H9 (cell line): ENCODE results near the gene CAPN5. TPM values are rescaled to one million over a fixed set of nuclear protein-coding genes. Genes with fewer than 3 reads are reported as not detected.

Experiments used
- DNase-seq: peaks from one replicate; pipeline ENCODE4 v3.0.0-alpha.2; 2017
- H2AFZ ChIP-seq: one replicate; pipeline ENCODE4 v1.6.1; 2013; ENCODE audit warnings: mild to moderate bottlenecking, low read length, control low read depth, moderate library complexity
- H2AK5ac ChIP-seq: 2 replicates; pipeline ENCODE4 v1.6.1; 2013; ENCODE audit warnings: low read length, control low read depth, mixed read lengths; ENCODE audit not compliant: insufficient read length
- H2BK120ac ChIP-seq: one replicate; pipeline ENCODE4 v1.6.1; 2013; ENCODE audit warnings: low read depth, mild to moderate bottlenecking, low read length, control low read depth, inconsistent platforms; ENCODE audit not compliant: poor library complexity, severe bottlenecking
- H2BK12ac ChIP-seq: 2 replicates; pipeline ENCODE4 v1.6.1; 2013; ENCODE audit warnings: low read length, control low read depth, mixed read lengths, low read depth; ENCODE audit not compliant: insufficient read length
- H2BK15ac ChIP-seq: 2 replicates; pipeline ENCODE4 v1.6.1; 2013; ENCODE audit warnings: low read depth, low read length, control low read depth
- H2BK20ac ChIP-seq: one replicate; pipeline ENCODE4 v1.6.1; 2013; ENCODE audit warnings: low read depth, mild to moderate bottlenecking, low read length, control low read depth, inconsistent platforms; ENCODE audit not compliant: poor library complexity, severe bottlenecking
- H2BK5ac ChIP-seq: 2 replicates; pipeline ENCODE4 v1.6.1; 2013; ENCODE audit warnings: low read length, control low read depth, mixed read lengths; ENCODE audit not compliant: insufficient read length
- H3K14ac ChIP-seq: 2 replicates; pipeline ENCODE4 v1.6.1; 2013; ENCODE audit warnings: low read length, control low read depth; ENCODE audit not compliant: insufficient read depth
- H3K18ac ChIP-seq: 2 replicates; pipeline ENCODE4 v1.6.1; 2013; ENCODE audit warnings: low read depth, mild to moderate bottlenecking, mixed read lengths, low read length, control low read depth; ENCODE audit not compliant: insufficient read length
- H3K23ac ChIP-seq: 2 replicates; pipeline ENCODE4 v1.6.1; 2013; ENCODE audit warnings: low read length, control low read depth, mixed read lengths, low read depth; ENCODE audit not compliant: insufficient read length
- H3K23me2 ChIP-seq: 2 replicates; pipeline ENCODE4 v1.6.1; 2013; ENCODE audit warnings: low read depth, mild to moderate bottlenecking, mixed read lengths, low read length, control low read depth; ENCODE audit not compliant: insufficient read length, poor library complexity, severe bottlenecking
- H3K27ac ChIP-seq: 2 replicates; pipeline ENCODE4 v1.5.1; 2013; ENCODE audit warnings: low read length, control low read depth, mixed read lengths, low read depth; ENCODE audit not compliant: insufficient read length
- H3K27me3 ChIP-seq: 2 replicates; pipeline ENCODE4 v1.6.1; 2013; ENCODE audit warnings: low read length, control low read depth, inconsistent platforms; ENCODE audit not compliant: insufficient read depth
- H3K4ac ChIP-seq: 2 replicates; pipeline ENCODE4 v1.6.1; 2013; ENCODE audit warnings: low read depth, mild to moderate bottlenecking, control low read depth, inconsistent platforms, low read length, moderate library complexity
- H3K4me1 ChIP-seq: 2 replicates; pipeline ENCODE4 v1.6.1; 2013; ENCODE audit warnings: low read length, control low read depth, inconsistent platforms; ENCODE audit not compliant: insufficient read depth
- H3K4me2 ChIP-seq: 2 replicates; pipeline ENCODE4 v1.6.1; 2013; ENCODE audit warnings: low read length, control low read depth, mixed read lengths; ENCODE audit not compliant: insufficient read length, insufficient read depth
- H3K56ac ChIP-seq: 2 replicates; pipeline ENCODE4 v1.6.1; 2013; ENCODE audit warnings: low read depth, mild to moderate bottlenecking, mixed read lengths, low read length, control low read depth; ENCODE audit not compliant: insufficient read length
- H3K79me1 ChIP-seq: 2 replicates; pipeline ENCODE4 v1.6.1; 2013; ENCODE audit warnings: low read depth, mild to moderate bottlenecking, moderate library complexity, low read length, control low read depth, inconsistent platforms; ENCODE audit not compliant: insufficient read depth, poor library complexity, severe bottlenecking
- H3K79me2 ChIP-seq: 2 replicates; pipeline ENCODE4 v1.6.1; 2013; ENCODE audit warnings: low read length, control low read depth, inconsistent platforms; ENCODE audit not compliant: insufficient read depth
- H3K9ac ChIP-seq: 2 replicates; pipeline ENCODE4 v1.6.1; 2013; ENCODE audit warnings: low read length, control low read depth, mixed read lengths; ENCODE audit not compliant: insufficient read length; ENCODE audit errors: extremely low read depth
- H3K9me3 ChIP-seq: one replicate; pipeline ENCODE4 v1.6.1; 2013; ENCODE audit warnings: low read depth, low read length, inconsistent platforms; ENCODE audit not compliant: control insufficient read depth
- H3T11ph ChIP-seq: one replicate; pipeline ENCODE4 v1.6.1; 2013; ENCODE audit warnings: mild to moderate bottlenecking, low read length, control low read depth, inconsistent platforms
- H4K20me1 ChIP-seq: one replicate; pipeline ENCODE4 v1.6.1; 2013; ENCODE audit not compliant: control insufficient read depth, insufficient read length, insufficient read depth
- H4K5ac ChIP-seq: 2 replicates; pipeline ENCODE4 v1.6.1; 2013; ENCODE audit warnings: low read depth, mild to moderate bottlenecking, mixed read lengths, low read length, control low read depth; ENCODE audit not compliant: insufficient read length
- H4K8ac ChIP-seq: replicated peaks from 2 replicates; pipeline ENCODE4 v1.6.1; 2013; ENCODE audit warnings: low read length, control low read depth, mixed read lengths, low read depth; ENCODE audit not compliant: insufficient read length
- H4K91ac ChIP-seq: 2 replicates; pipeline ENCODE4 v1.6.1; 2013; ENCODE audit warnings: low read depth, mild to moderate bottlenecking, moderate library complexity, mixed read lengths, low read length, control low read depth; ENCODE audit not compliant: insufficient read length
- H3K27ac Mint-ChIP-seq, 3 experiments: 2 replicates in 2 of 3; 3 replicates in 1 of 3; pipeline ENCODE4 v1.8.0; 2020 to 2021; ENCODE audit warnings: mixed read lengths in 3 of 3, mild to moderate bottlenecking in 1 of 3, moderate library complexity in 1 of 3
- H3K27me3 Mint-ChIP-seq: 2 replicates; pipeline ENCODE4 v1.8.0; 2021; ENCODE audit warnings: low read depth, mild to moderate bottlenecking, moderate library complexity, mixed read lengths
- H3K36me3 Mint-ChIP-seq, 3 experiments: 2 replicates in 2 of 3; 3 replicates in 1 of 3; pipeline ENCODE4 v1.8.0; 2020 to 2021; ENCODE audit warnings: low read depth in 3 of 3, mixed read lengths in 3 of 3; ENCODE audit not compliant: insufficient read depth in 1 of 3
- H3K4me1 Mint-ChIP-seq, 2 experiments: 2 replicates each; pipeline ENCODE4 v1.8.0; 2020; ENCODE audit warnings: mixed read lengths in 2 of 2
- H3K4me3 Mint-ChIP-seq, 2 experiments: 2 replicates in 1 of 2; 3 replicates in 1 of 2; pipeline ENCODE4 v1.8.0; 2020 to 2021; ENCODE audit warnings: mild to moderate bottlenecking in 2 of 2, mixed read lengths in 2 of 2, moderate library complexity in 1 of 2
- H3K9me3 Mint-ChIP-seq, 2 experiments: 2 replicates in 1 of 2; 3 replicates in 1 of 2; pipeline ENCODE4 v1.8.0; 2020; ENCODE audit warnings: mild to moderate bottlenecking in 2 of 2, mixed read lengths in 2 of 2, moderate library complexity in 1 of 2
- WGBS: extraction: QIAGEN DNeasy Blood & Tissue Kit; methylation state at CpG from one replicate; pipeline ENCODE4 v1.1.7; 2013; ENCODE audit warnings: missing lambda C conversion rate, low lambda C conversion rate, mixed read lengths; ENCODE audit not compliant: insufficient read length; ENCODE audit errors: extremely low coverage; 5-methylcytosine and 5-hydroxymethylcytosine counted together
- total RNA-seq: library from RNA; stranded (reverse); gene quantifications from 2 replicates; pipeline ENCODE4 v1.2.1, GENCODE V29; 2021
- TF ChIP-seq, protein P1 (sequence below): fragments of 200-600 bp; sonication (generic); conservative IDR thresholded peaks from 3 replicates; pipeline ENCODE4 v1.8.0; 2021; ENCODE audit warnings: antibody characterized with exemption, mild to moderate bottlenecking

CAPN5 gene
- total RNA-seq, 1 experiment from 2014 or later: 16.7 TPM

DNA sequence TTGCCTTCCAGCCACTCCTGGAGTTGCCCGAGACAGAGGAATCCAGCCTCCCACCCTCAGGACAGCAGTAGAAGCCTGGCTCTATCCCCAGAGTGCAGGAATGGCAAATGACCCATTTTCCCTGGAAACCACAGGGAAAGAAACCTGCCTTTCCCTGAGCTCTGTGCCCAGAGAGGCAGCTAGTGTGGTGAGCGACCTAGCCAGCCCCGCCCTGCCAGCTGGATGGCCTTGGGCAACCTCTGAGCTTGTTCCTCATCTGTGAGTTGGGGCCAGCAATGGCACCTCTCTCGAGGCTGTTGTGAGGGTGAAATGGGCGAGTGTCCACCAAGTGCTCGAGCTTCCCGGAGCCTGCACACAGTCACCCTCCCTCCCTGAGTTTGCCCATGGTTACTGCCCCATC lies 39.5 kb downstream of the CAPN5 start:
- Histone ChIP-seq H4K8ac (no peak overlapping the region), H2BK120ac (no peak overlapping the region), H4K20me1 (no peaks in the 10 kb centered on the region), H3K79me1 (no peaks in the 10 kb centered on the region), H3K4me2 (no peak overlapping the region), H2BK12ac (no peak overlapping the region), H3K79me2 (no peaks in the 10 kb centered on the region), H3K23me2 (no peaks in the 10 kb centered on the region), H2BK5ac (no peak overlapping the region), H4K91ac (no peak overlapping the region), H3K27me3 (no peaks in the 10 kb centered on the region), H3T11ph (no peak overlapping the region), H3K9ac (no peak overlapping the region), H2AFZ (no peak overlapping the region), H3K9me3 (no peaks in the 10 kb centered on the region), H3K27ac (no peak overlapping the region), H3K23ac (no peak overlapping the region), H3K4ac (no peak overlapping the region), H2BK15ac (no peak overlapping the region), H2AK5ac (no peak overlapping the region), H3K56ac (no peak overlapping the region), H3K14ac (no peak overlapping the region; the same call in 1 of the 2 replicates), H2BK20ac (no peak overlapping the region), H4K5ac (no peak overlapping the region), H3K18ac (no peak overlapping the region), H3K4me1 (no peaks in the 10 kb centered on the region)
- no peak overlapping the region for H3K27ac Mint-ChIP-seq
- H3K4me1 Mint-ChIP-seq: no peaks in the 10 kb centered on the region
- no peaks in the 10 kb centered on the region; a peak in 1 of 5 replicates for H3K9me3 Mint-ChIP-seq
- WGBS: no CpG with 5 or more reads among the region's 7 CpGs
- no peak overlapping the region for H3K4me3 Mint-ChIP-seq
- H3K27me3 Mint-ChIP-seq: peaks cover 2% of the 10 kb centered on the region; the same call in 1 of the 2 replicates
- DNase-seq: no peak
- H3K36me3 Mint-ChIP-seq: peaks cover 0 to 4% (median 0%) of the 10 kb centered on the region in 3 experiments; a peak in 1 of 7 replicates
- TF ChIP-seq, protein P1, sequence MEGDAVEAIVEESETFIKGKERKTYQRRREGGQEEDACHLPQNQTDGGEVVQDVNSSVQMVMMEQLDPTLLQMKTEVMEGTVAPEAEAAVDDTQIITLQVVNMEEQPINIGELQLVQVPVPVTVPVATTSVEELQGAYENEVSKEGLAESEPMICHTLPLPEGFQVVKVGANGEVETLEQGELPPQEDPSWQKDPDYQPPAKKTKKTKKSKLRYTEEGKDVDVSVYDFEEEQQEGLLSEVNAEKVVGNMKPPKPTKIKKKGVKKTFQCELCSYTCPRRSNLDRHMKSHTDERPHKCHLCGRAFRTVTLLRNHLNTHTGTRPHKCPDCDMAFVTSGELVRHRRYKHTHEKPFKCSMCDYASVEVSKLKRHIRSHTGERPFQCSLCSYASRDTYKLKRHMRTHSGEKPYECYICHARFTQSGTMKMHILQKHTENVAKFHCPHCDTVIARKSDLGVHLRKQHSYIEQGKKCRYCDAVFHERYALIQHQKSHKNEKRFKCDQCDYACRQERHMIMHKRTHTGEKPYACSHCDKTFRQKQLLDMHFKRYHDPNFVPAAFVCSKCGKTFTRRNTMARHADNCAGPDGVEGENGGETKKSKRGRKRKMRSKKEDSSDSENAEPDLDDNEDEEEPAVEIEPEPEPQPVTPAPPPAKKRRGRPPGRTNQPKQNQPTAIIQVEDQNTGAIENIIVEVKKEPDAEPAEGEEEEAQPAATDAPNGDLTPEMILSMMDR: no peak
